Hepatocyte (in vitro differentiated cells): Measurements from ENCODE around the gene GDI2. TPM values are rescaled to one million over a fixed set of nuclear protein-coding genes. Genes with fewer than 3 reads are reported as not detected.

Experiments
- DNase-seq: peaks from one replicate; pipeline ENCODE4 v3.0.0-alpha.2; 2016; ENCODE audit warnings: low spot score
- H2AFZ ChIP-seq: fragments of 200-600 bp; sonication (generic); 2 replicates; pipeline ENCODE4 v1.6.0; 2016; ENCODE audit warnings: antibody characterized with exemption, mild to moderate bottlenecking
- H3K27ac ChIP-seq: fragments of 200-600 bp; sonication (generic); 2 replicates; pipeline ENCODE4 v1.5.1; 2016; ENCODE audit warnings: mild to moderate bottlenecking
- H3K27me3 ChIP-seq: fragments of 200-600 bp; sonication (generic); 2 replicates; pipeline ENCODE4 v1.6.1; 2016
- H3K36me3 ChIP-seq: fragments of 200-600 bp; sonication (generic); replicated peaks from 2 replicates; pipeline ENCODE4 v1.5.1; 2016; ENCODE audit warnings: low read depth; ENCODE audit not compliant: insufficient read depth
- H3K4me1 ChIP-seq: fragments of 200-600 bp; sonication (generic); 2 replicates; pipeline ENCODE4 v1.5.1; 2016; ENCODE audit warnings: mild to moderate bottlenecking, moderate library complexity; ENCODE audit not compliant: insufficient read depth
- H3K4me2 ChIP-seq: fragments of 200-600 bp; sonication (generic); 2 replicates; pipeline ENCODE4 v1.6.0; 2016
- H3K4me3 ChIP-seq: fragments of 200-600 bp; sonication (generic); 2 replicates; pipeline ENCODE4 v1.5.1; 2016; ENCODE audit warnings: mild to moderate bottlenecking
- H3K79me2 ChIP-seq: fragments of 200-600 bp; sonication (generic); 2 replicates; pipeline ENCODE4 v1.6.0; 2017; ENCODE audit warnings: mild to moderate bottlenecking
- H3K9me2 ChIP-seq: fragments of 200-600 bp; sonication (generic); replicated peaks from 2 replicates; pipeline ENCODE4 v1.6.0; 2017; ENCODE audit warnings: mild to moderate bottlenecking; ENCODE audit not compliant: insufficient read depth
- H3K9me3 ChIP-seq: fragments of 200-600 bp; sonication (generic); 2 replicates; pipeline ENCODE4 v1.5.1; 2016; ENCODE audit warnings: low read depth, mild to moderate bottlenecking
- H4K20me1 ChIP-seq: fragments of 200-600 bp; sonication (generic); 2 replicates; pipeline ENCODE4 v1.6.0; 2016; ENCODE audit warnings: mild to moderate bottlenecking; ENCODE audit not compliant: insufficient read depth, poor library complexity, severe bottlenecking
- CTCF ChIP-seq: fragments of 200-600 bp; sonication (generic); IDR thresholded peaks from 2 replicates; pipeline ENCODE4 v1.5.1; 2016; ENCODE audit warnings: antibody characterized with exemption, mild to moderate bottlenecking; ENCODE audit not compliant: poor library complexity
- EZH2 ChIP-seq: fragments of 200-600 bp; sonication (generic); IDR thresholded peaks from 2 replicates; pipeline ENCODE4 v1.6.1; 2016; ENCODE audit warnings: antibody characterized with exemption, mild to moderate bottlenecking, borderline replicate concordance
- EZH2phosphoT487 ChIP-seq: fragments of 200-600 bp; sonication (generic); IDR thresholded peaks from one replicate; pipeline ENCODE4 v1.6.1; 2018; ENCODE audit warnings: antibody characterized with exemption, mild to moderate bottlenecking, low read depth, moderate library complexity; ENCODE audit not compliant: unreplicated experiment, severe bottlenecking
- WGBS: methylation state at CpG from one replicate; pipeline ENCODE4 v1.1.6; 2016; ENCODE audit warnings: low lambda C conversion rate; ENCODE audit errors: missing lambda C conversion rate; 5-methylcytosine and 5-hydroxymethylcytosine counted together
- polyA plus RNA-seq: library from polyadenylated mRNA; unstranded; fragments of >200 nt; fragmentation: Nextera tagmentation; extraction: Ambion mirVana; gene quantifications from 2 replicates; pipeline ENCODE4 v1.2.1, GENCODE V29; 2016
- total RNA-seq: library from RNA; depleted of rRNA; stranded (reverse); fragments of >200 nt; gene quantifications from 2 replicates; pipeline ENCODE4 v1.2.3, GENCODE V29; 2014

Gene GDI2
- total and polyA plus RNA-seq, 2 experiments from 2014 or later, result 149 to 362 TPM

- Histone ChIP-seq H3K27ac (no peak overlapping the region), H3K9me2 (no peaks in the 10 kb centered on the region), H2AFZ (no peak overlapping the region), H3K4me1 (no peaks in the 10 kb centered on the region), H3K9me3 (no peaks in the 10 kb centered on the region), H3K4me2 (no peak overlapping the region), H3K36me3 (no peaks in the 10 kb centered on the region), H3K79me2 (peaks cover 16% of the 10 kb centered on the region), H3K4me3 (no peak overlapping the region), H3K27me3 (no peaks in the 10 kb centered on the region), H4K20me1 (no peaks in the 10 kb centered on the region)
- no peak for DNase-seq
- TF ChIP-seq EZH2phosphoT487 (no peak), EZH2 (no peak), CTCF (no peak)
- WGBS, result 87% methylated on average over 4 of the region's 4 CpGs
Measured at GRCh38 chr10:5748394-5748803, 64.8 kb downstream of the GDI2 start.

GRCh38 chr10:5746197-5746596, 67.0 kb downstream of the GDI2 start:
- H3K79me2 ChIP-seq, result peaks cover 8% of the 10 kb centered on the region
- no peak overlapping the region for H3K4me2 ChIP-seq
- no peaks in the 10 kb centered on the region for H3K27me3 ChIP-seq
- H2AFZ ChIP-seq, result no peak overlapping the region
- H3K9me2 ChIP-seq, result no peaks in the 10 kb centered on the region
- 92% methylated on average over 4 of the region's 4 CpGs for WGBS
- no peaks in the 10 kb centered on the region for H3K9me3 ChIP-seq
- no peak overlapping the region for H3K27ac ChIP-seq
- no peaks in the 10 kb centered on the region for H3K4me1 ChIP-seq
- no peak for DNase-seq
- H3K4me3 ChIP-seq, result no peak overlapping the region
- peaks cover 3% of the 10 kb centered on the region for H3K36me3 ChIP-seq
- no peak for TF ChIP-seq CTCF
- no peak for TF ChIP-seq EZH2phosphoT487
- no peak for TF ChIP-seq EZH2
- H4K20me1 ChIP-seq, result no peaks in the 10 kb centered on the region

GRCh38 chr10:5744849-5745248, 68.4 kb downstream of the GDI2 start:
- peaks cover 3% of the 10 kb centered on the region for H3K36me3 ChIP-seq
- no peak overlapping the region for H2AFZ ChIP-seq
- H3K27me3 ChIP-seq, result no peaks in the 10 kb centered on the region
- no peak overlapping the region for H3K4me3 ChIP-seq
- H4K20me1 ChIP-seq, result no peaks in the 10 kb centered on the region
- no peak overlapping the region for H3K27ac ChIP-seq
- H3K4me2 ChIP-seq, result no peak overlapping the region
- H3K4me1 ChIP-seq, result no peaks in the 10 kb centered on the region
- 79% methylated on average over 5 of the region's 5 CpGs for WGBS
- no peaks in the 10 kb centered on the region for H3K9me2 ChIP-seq
- TF ChIP-seq CTCF, result no peak
- no peak for TF ChIP-seq EZH2phosphoT487
- no peak for TF ChIP-seq EZH2
- no peaks in the 10 kb centered on the region for H3K9me3 ChIP-seq
- no peaks in the 10 kb centered on the region for H3K79me2 ChIP-seq
- DNase-seq, result no peak

GRCh38 chr10:5743736-5744135, 69.5 kb downstream of the GDI2 start:
- Histone ChIP-seq H3K4me2 (no peak overlapping the region), H2AFZ (no peak overlapping the region), H3K27me3 (no peaks in the 10 kb centered on the region), H4K20me1 (no peaks in the 10 kb centered on the region), H3K4me3 (no peak overlapping the region), H3K4me1 (no peaks in the 10 kb centered on the region), H3K79me2 (no peaks in the 10 kb centered on the region), H3K9me2 (no peaks in the 10 kb centered on the region), H3K9me3 (no peaks in the 10 kb centered on the region), H3K27ac (no peak overlapping the region), H3K36me3 (peaks cover 3% of the 10 kb centered on the region)
- 79% methylated on average over 5 of the region's 5 CpGs for WGBS
- TF ChIP-seq CTCF (no peak), EZH2phosphoT487 (no peak)
- DNase-seq, result no peak
